Lower leg skin (tissue), 3 donors: ENCODE data around the gene RYR2.

ENCODE experiments used
- CTCF ChIP-seq, 3 donors: fragments of 450-650 bp; IDR thresholded peaks; one replicate each; pipeline ENCODE4 v1.5.1; 2016; ENCODE audit warnings: antibody characterized with exemption in 3 of 3, mild to moderate bottlenecking in 3 of 3, moderate library complexity in 2 of 3
- POLR2A ChIP-seq, 2 donors: fragments of 450-650 bp; IDR thresholded peaks; one replicate each; pipeline ENCODE4 v1.6.1; 2016 to 2017; ENCODE audit warnings: antibody characterized with exemption in 2 of 2, mild to moderate bottlenecking in 1 of 2, moderate library complexity in 1 of 2

- TF ChIP-seq CTCF (IDR thresholded peaks at IDR 0.05) (no peak), POLR2A (IDR thresholded peaks at IDR 0.05) (no peak)
Observed at GRCh38 chr1:237004116-237004515, 37.9 kb upstream of the RYR2 start, which contains the start of gene MT1HL1.
